K562 (cell line): ENCODE measurements around the gene SZT2. TPM values are rescaled to one million over a fixed set of nuclear protein-coding genes. Genes with fewer than 3 reads are reported as not detected.

Source experiments
- ATAC-seq: fragments of 200-7000 bp; cut with Tn5 transposase; 3 replicates; pipeline ENCODE4 v1.9.1; 2020; ENCODE audit warnings: moderate library complexity
- BruUV-seq: library from RNA; stranded (reverse); fragments of 400-500 nt; replicated peaks from 2 replicates; lab custom pipeline; 2021; lab: Mats Ljungman, UMichigan
- CTCF ChIA-PET: fragments of 300-600 bp; formaldehyde crosslinking; extraction: SDS; loops from one replicate; lab custom pipeline; 2021; ENCODE audit warnings: low intra/inter-chr PET ratio; lab: Yijun Ruan, JAX
- POLR2A ChIA-PET: fragments of 300-600, 350-650 bp; sonication (Branson Sonifier 250); formaldehyde crosslinking; extraction: SDS; loops from one replicate; lab custom pipeline; 2021; ENCODE audit warnings: antibody characterized with exemption, inconsistent platforms; lab: Yijun Ruan, JAX
- DNase-seq, 4 experiments: peaks; one replicate each; pipeline versions ENCODE4 v3.0.0 to v3.0.0-alpha.2; 2011 to 2018; ENCODE audit warnings: low spot score in 3 of 4, mixed read lengths in 3 of 4; ENCODE audit errors: extremely low read depth in 1 of 4
- FAIRE-seq: peaks from 2 replicates; lab custom pipeline; 2011; peaks lifted over from hg19 to GRCh38; lab: Jason Lieb, UNC
- H2AFZ ChIP-seq: 2 replicates; pipeline ENCODE4 v1.6.0; 2011; ENCODE audit warnings: low read depth, low read length, control low read depth, inconsistent platforms
- H3K27ac ChIP-seq: fragments of 200-600 bp; 3 replicates; pipeline ENCODE4 v1.8.0; 2011; ENCODE audit warnings: low read depth, mild to moderate bottlenecking, control low read depth, inconsistent platforms, low read length, moderate library complexity, mixed read lengths; ENCODE audit errors: extremely low read depth
- H3K27me3 ChIP-seq, 2 experiments: fragments of 300-600 bp in 1 of 2; 2 replicates in 1 of 2; 3 replicates in 1 of 2; pipeline versions ENCODE4 v1.6.0 to v1.8.0; 2011; ENCODE audit warnings: inconsistent platforms in 2 of 2, low read length in 2 of 2, mild to moderate bottlenecking in 1 of 2, mixed read lengths in 1 of 2, moderate library complexity in 1 of 2; ENCODE audit not compliant: control insufficient read depth in 2 of 2, insufficient read depth in 2 of 2
- H3K36me3 ChIP-seq: fragments of 300-600 bp; 3 replicates; pipeline ENCODE4 v1.8.0; 2011; ENCODE audit warnings: mild to moderate bottlenecking, low read length, inconsistent platforms; ENCODE audit not compliant: control insufficient read depth, insufficient read depth
- H3K4me1 ChIP-seq, 2 experiments: fragments of 200-600 bp in 1 of 2; replicated peaks in 1 of 2; 2 replicates in 1 of 2; 3 replicates in 1 of 2; pipeline versions ENCODE4 v1.5.1 to v1.8.0; 2011; ENCODE audit warnings: inconsistent platforms in 2 of 2, low read length in 2 of 2, mild to moderate bottlenecking in 1 of 2, mixed read lengths in 1 of 2, moderate library complexity in 1 of 2; ENCODE audit not compliant: control insufficient read depth in 2 of 2, insufficient read depth in 2 of 2
- H3K4me2 ChIP-seq: 2 replicates; pipeline ENCODE4 v1.6.1; 2011; ENCODE audit warnings: low read length, control low read depth, inconsistent platforms, mixed read lengths; ENCODE audit not compliant: insufficient read depth
- H3K4me3 ChIP-seq: fragments of 200-600 bp; sonication (generic), shearing (Covaris generic); 2 replicates; pipeline ENCODE4 v1.5.1; 2016; ENCODE audit warnings: control low read depth, inconsistent platforms
- H3K79me2 ChIP-seq: fragments of 200-600 bp; 3 replicates; pipeline ENCODE4 v1.8.0; 2011; ENCODE audit warnings: low read length, inconsistent platforms; ENCODE audit not compliant: control insufficient read depth, insufficient read depth
- H3K9ac ChIP-seq, 2 experiments: 2 replicates each; pipeline versions ENCODE4 v1.6.0 to v1.6.1; 2011; ENCODE audit warnings: low read depth in 2 of 2, low read length in 2 of 2, control low read depth in 1 of 2, inconsistent platforms in 1 of 2, mild to moderate bottlenecking in 1 of 2, mixed read lengths in 1 of 2; ENCODE audit not compliant: insufficient read depth in 1 of 2
- H3K9me1 ChIP-seq: one replicate; pipeline ENCODE4 v1.6.0; 2011; ENCODE audit warnings: inconsistent platforms, mild to moderate bottlenecking, low read length, moderate library complexity; ENCODE audit not compliant: control insufficient read depth, insufficient read depth
- H3K9me3 ChIP-seq: replicated peaks from 2 replicates; pipeline ENCODE4 v1.5.1; 2011; ENCODE audit warnings: low read depth, low read length, inconsistent platforms; ENCODE audit not compliant: control insufficient read depth, insufficient read depth
- H4K20me1 ChIP-seq: replicated peaks from 2 replicates; pipeline ENCODE4 v1.6.1; 2011; ENCODE audit warnings: low read length, inconsistent platforms, mixed read lengths; ENCODE audit not compliant: control insufficient read depth, insufficient read depth
- CGGBP1 ChIP-seq: fragments of 250-450 bp; sonication (Bioruptor Pico); IDR thresholded peaks from 2 replicates; pipeline ENCODE4 v1.9.0; 2021; ENCODE audit warnings: mild to moderate bottlenecking
- CTBP1 ChIP-seq: fragments of 450-650 bp; IDR thresholded peaks from 2 replicates; pipeline ENCODE4 v1.6.1; 2016; ENCODE audit warnings: borderline replicate concordance
- FOSL1 ChIP-seq: fragments of 200-800 bp; sonication (Bioruptor generic); conservative IDR thresholded peaks from 2 replicates; pipeline ENCODE4 v1.6.1; 2016; ENCODE audit warnings: missing genetic modification characterization, missing compliant biosample characterization
- MECOM ChIP-seq: fragments of 250-450 bp; sonication (Bioruptor Pico); IDR thresholded peaks from 2 replicates; pipeline ENCODE4 v1.8.0; 2022; ENCODE audit warnings: inconsistent platforms
- POLR2AphosphoS5 ChIP-seq: IDR thresholded peaks from 2 replicates; pipeline ENCODE4 v1.6.1; 2011; ENCODE audit warnings: mild to moderate bottlenecking, low read depth, low read length, moderate library complexity; ENCODE audit not compliant: control insufficient read depth, insufficient read depth
- POU5F1 ChIP-seq: fragments of 150-350 bp; IDR thresholded peaks from 2 replicates; pipeline ENCODE4 v1.6.1; 2014; ENCODE audit warnings: borderline replicate concordance, low read length, low read depth, mild to moderate bottlenecking; ENCODE audit not compliant: partially characterized antibody
- SP1 ChIP-seq: sonication (generic); formaldehyde crosslinking; IDR thresholded peaks from 2 replicates; pipeline ENCODE4 v1.8.1; 2022; ENCODE audit warnings: mild to moderate bottlenecking, missing genetic modification reagents
- SRF ChIP-seq, 2 experiments: fragments of 250-450, 450-650 bp in 1 of 2; sonication (Bioruptor Pico) in 1 of 2; sonication (generic) in 1 of 2; formaldehyde crosslinking; IDR thresholded peaks; 2 replicates each; pipeline versions ENCODE4 v1.5.0 to v1.5.1; 2020 to 2022; ENCODE audit warnings: mild to moderate bottlenecking in 1 of 2, missing genetic modification reagents in 1 of 2
- ZNF184 ChIP-seq: sonication (generic); formaldehyde crosslinking; IDR thresholded peaks from 2 replicates; pipeline ENCODE4 v1.5.0; 2020; ENCODE audit warnings: missing genetic modification reagents
- ZNF239 ChIP-seq: fragments of 250-450 bp; sonication (Bioruptor Pico); IDR thresholded peaks from 2 replicates; pipeline ENCODE4 v1.4.0; 2020; ENCODE audit warnings: mild to moderate bottlenecking
- WGBS: fragments of 100-300 bp; shearing (Covaris generic); methylation state at CpG from one replicate; pipeline ENCODE4 v1.1.6; 2016; ENCODE audit warnings: low coverage, mixed read lengths; ENCODE audit not compliant: insufficient coverage; ENCODE audit errors: missing lambda C conversion rate; 5-methylcytosine and 5-hydroxymethylcytosine counted together
- in situ Hi-C: fragments of 300-500 bp; cut with MboI; formaldehyde crosslinking; loops from 4 replicates; pipeline ENCODE4 v1.15.0; 2018; ENCODE audit warnings: inconsistent platforms, mixed read lengths
- intact Hi-C: fragments of 100-400 bp; cut with micrococcal nuclease; formaldehyde crosslinking; loops from 2 replicates; pipeline ENCODE4 v1.14.2; 2022
- polyA plus RNA-seq, 8 experiments: library from polyadenylated mRNA; depleted of rRNA in 4 of 8; stranded (reverse) in 5 of 8; unstranded in 3 of 8; fragments of >200 nt; fragmentation: Nextera tagmentation in 2 of 8; fragmentation: Illumina TruSeq in 1 of 8; extraction: Ambion mirVana in 2 of 8; extraction: Trizol in 1 of 8; gene quantifications; 2 replicates each; pipeline versions ENCODE4 v1.2.1 to v1.2.3, GENCODE V29; 2011 to 2014; ENCODE audit warnings: inconsistent platforms in 1 of 8, missing spikeins in 1 of 8
- total RNA-seq, 7 experiments: library from RNA; depleted of rRNA in 6 of 7; stranded (reverse); fragments of >200 nt in 6 of 7; fragmentation: Illumina TruSeq in 2 of 7; extraction: Trizol in 2 of 7; gene quantifications; 2 replicates each; pipeline versions ENCODE4 v1.2.1 to v1.2.3, GENCODE V29; 2011 to 2021; ENCODE audit warnings: low replicate concordance in 1 of 7

Gene SZT2
- total and polyA plus RNA-seq, 9 of the 15 experiments (the other 6 are each of a cell fraction or from before 2014, with no cell fraction given), result 0.88 to 31.0 (median 12.8) TPM

- ChIA-PET CTCF (no interaction called here), POLR2A (interaction anchor here (0.6 to 7.2 kb wide), 6 partner anchors 9 to 74 kb away, joined by 3 to 72 read pairs (median 4); partner anchors contain the start of genes CDC20, ELOVL1, MED8 and SZT2)
- H3K79me2 ChIP-seq, result no peaks in the 10 kb centered on the region
- H3K9ac ChIP-seq, result peak overlapping the region in 1 of 2 experiments; percentile 14; a peak in 1 of 4 replicates
- no peak overlapping the region for H3K4me3 ChIP-seq
- no peak for ATAC-seq
- WGBS, result 58% methylated on average over 7 of the region's 7 CpGs
- no peak for TF ChIP-seq CTBP1
- no peak for TF ChIP-seq ZNF239
- TF ChIP-seq MECOM (CRISPR knock-in tag), result no peak
- no peak overlapping the region for H2AFZ ChIP-seq
- peaks cover 3% of the 10 kb centered on the region; the same call in 1 of the 3 replicates for H3K36me3 ChIP-seq
- intact Hi-C loops (no loop called here), in situ Hi-C loops (no loop called here)
- H3K27ac ChIP-seq, result no peak overlapping the region
- no peaks in the 10 kb centered on the region for H3K27me3 ChIP-seq
- no peak for DNase-seq
- no TSS peak for BruUV-seq
- H3K9me1 ChIP-seq, result peaks cover 3% of the 10 kb centered on the region
- H3K9me3 ChIP-seq, result no peaks in the 10 kb centered on the region
- 0 out of 2 replicates have a peak, but pooled peaks cover 3% of the 10 kb centered on the region for H4K20me1 ChIP-seq
- H3K4me1 ChIP-seq, result peaks cover 0 to 11% of the 10 kb centered on the region in 2 experiments; a peak in 2 of 5 replicates
- H3K4me2 ChIP-seq, result no peak overlapping the region
- FAIRE-seq, result no peak
Measured at GRCh38 chr1:43376723-43377235, 12.9 kb upstream of the SZT2 start.

- H2AFZ ChIP-seq, result no peak overlapping the region
- FAIRE-seq (no peak), ATAC-seq (no peak), DNase-seq (no peak)
- no peak overlapping the region for H3K4me2 ChIP-seq
- peaks cover 0 to 9% of the 10 kb centered on the region in 2 experiments; a peak in 2 of 5 replicates for H3K4me1 ChIP-seq
- TF ChIP-seq POLR2AphosphoS5 (no peak), ZNF184 (CRISPR knock-in tag) (no peak), FOSL1 (tag) (no peak), CGGBP1 (no peak), SRF (CRISPR knock-in tag; IDR thresholded peaks at IDR 0.05) (no peak), POU5F1 (no peak), SP1 (CRISPR knock-in tag) (no peak)
- H3K27ac ChIP-seq, result no peak overlapping the region
- 0 out of 2 replicates have a peak, but pooled peaks cover 8% of the 10 kb centered on the region for H4K20me1 ChIP-seq
- 21% methylated on average over 1 of the region's 1 CpG for WGBS
- POLR2A ChIA-PET, result interaction anchor here (0.6 to 7.2 kb wide), 8 partner anchors 10 to 64 kb away, joined by 3 to 72 read pairs (median 3); partner anchors contain the start of genes CDC20, ELOVL1, MED8 and SZT2
- in situ Hi-C loops (no loop called here), intact Hi-C loops (no loop called here)
- H3K36me3 ChIP-seq, result peaks cover 12% of the 10 kb centered on the region; the same call in 1 of the 3 replicates
- no peaks in the 10 kb centered on the region for H3K27me3 ChIP-seq
- no peaks in the 10 kb centered on the region for H3K79me2 ChIP-seq
- no TSS peak for BruUV-seq
- peaks cover 1% of the 10 kb centered on the region for H3K9me1 ChIP-seq
- H3K4me3 ChIP-seq, result no peak overlapping the region
- CTCF ChIA-PET, result no interaction called here
- no peak overlapping the region for H3K9ac ChIP-seq
- no peaks in the 10 kb centered on the region for H3K9me3 ChIP-seq
Measured at GRCh38 chr1:43377831-43378230, 11.9 kb upstream of the SZT2 start.
